Astrocyte (in vitro differentiated cells and primary cell): Measurements from ENCODE around the gene KRCC1. TPM values are rescaled to one million over a fixed set of nuclear protein-coding genes. Genes with fewer than 3 reads are reported as not detected.

Source experiments
- DNase-seq: peaks from one replicate; pipeline ENCODE4 v3.0.0-alpha.2; 2010; ENCODE audit warnings: low read depth
- FAIRE-seq: peaks from 2 replicates; lab custom pipeline; 2011; peaks lifted over from hg19 to GRCh38; lab: Jason Lieb, UNC
- H2AFZ ChIP-seq: 2 replicates; pipeline ENCODE4 v1.6.0; 2012; ENCODE audit warnings: low read depth, low read length, inconsistent platforms
- H3K27ac ChIP-seq: 2 replicates; pipeline ENCODE4 v1.5.1; 2011; ENCODE audit warnings: low read depth, low read length, inconsistent platforms
- H3K27me3 ChIP-seq: 2 replicates; pipeline ENCODE4 v1.6.0; 2011; ENCODE audit warnings: low read length, inconsistent platforms; ENCODE audit not compliant: insufficient read depth
- H3K36me3 ChIP-seq: 2 replicates; pipeline ENCODE4 v1.5.1; 2011; ENCODE audit warnings: low read length, inconsistent platforms; ENCODE audit not compliant: insufficient read depth
- H3K4me1 ChIP-seq: 2 replicates; pipeline ENCODE4 v1.5.1; 2011; ENCODE audit warnings: low read length, inconsistent platforms; ENCODE audit not compliant: insufficient read depth
- H3K4me2 ChIP-seq: 2 replicates; pipeline ENCODE4 v1.6.0; 2012; ENCODE audit warnings: low read length, inconsistent platforms
- H3K4me3 ChIP-seq: 2 replicates; pipeline ENCODE4 v1.5.1; 2011; ENCODE audit warnings: low read depth, mild to moderate bottlenecking, low read length, inconsistent platforms; ENCODE audit not compliant: insufficient read depth
- H3K79me2 ChIP-seq: 2 replicates; pipeline ENCODE4 v1.6.0; 2012; ENCODE audit warnings: mild to moderate bottlenecking, low read length, inconsistent platforms; ENCODE audit not compliant: insufficient read depth
- H3K9ac ChIP-seq: 2 replicates; pipeline ENCODE4 v1.6.0; 2012; ENCODE audit warnings: mild to moderate bottlenecking, low read length, inconsistent platforms
- H3K9me3 ChIP-seq: 2 replicates; pipeline ENCODE4 v1.5.1; 2012; ENCODE audit warnings: low read depth, mild to moderate bottlenecking, low read length, inconsistent platforms; ENCODE audit not compliant: insufficient read depth
- H4K20me1 ChIP-seq: 2 replicates; pipeline ENCODE4 v1.6.0; 2012; ENCODE audit warnings: low read length, inconsistent platforms; ENCODE audit not compliant: insufficient read depth
- H3K27ac Mint-ChIP-seq: one replicate; pipeline ENCODE4 v1.8.0; 2021; ENCODE audit warnings: mild to moderate bottlenecking, mixed read lengths; ENCODE audit not compliant: unreplicated experiment
- H3K27me3 Mint-ChIP-seq: one replicate; pipeline ENCODE4 v1.8.0; 2021; ENCODE audit warnings: low read depth, mixed read lengths; ENCODE audit not compliant: unreplicated experiment
- H3K36me3 Mint-ChIP-seq: one replicate; pipeline ENCODE4 v1.8.0; 2021; ENCODE audit warnings: low read depth, mixed read lengths; ENCODE audit not compliant: unreplicated experiment
- H3K4me1 Mint-ChIP-seq: one replicate; pipeline ENCODE4 v1.8.0; 2021; ENCODE audit warnings: low read depth, mixed read lengths; ENCODE audit not compliant: unreplicated experiment
- H3K4me3 Mint-ChIP-seq: one replicate; pipeline ENCODE4 v1.8.0; 2021; ENCODE audit warnings: mild to moderate bottlenecking, moderate library complexity, mixed read lengths; ENCODE audit not compliant: unreplicated experiment
- H3K9me3 Mint-ChIP-seq: one replicate; pipeline ENCODE4 v1.8.0; 2021; ENCODE audit warnings: mild to moderate bottlenecking, mixed read lengths; ENCODE audit not compliant: unreplicated experiment
- EZH2 ChIP-seq: IDR thresholded peaks from 2 replicates; pipeline ENCODE4 v1.6.1; 2012; ENCODE audit warnings: mild to moderate bottlenecking, low read length, inconsistent platforms; ENCODE audit not compliant: insufficient read depth
- total RNA-seq: library from RNA; stranded (reverse); gene quantifications from 2 replicates; pipeline ENCODE4 v1.2.1, GENCODE V29; 2021
- TF ChIP-seq, protein P1 (sequence below): IDR thresholded peaks from 2 replicates; pipeline ENCODE4 v1.5.1; 2011; ENCODE audit warnings: low read depth, mild to moderate bottlenecking, inconsistent platforms, low read length, moderate library complexity; ENCODE audit not compliant: insufficient read depth

KRCC1 gene
- total RNA-seq, 1 donor from 2014 or later: 17.7 TPM

DNA sequence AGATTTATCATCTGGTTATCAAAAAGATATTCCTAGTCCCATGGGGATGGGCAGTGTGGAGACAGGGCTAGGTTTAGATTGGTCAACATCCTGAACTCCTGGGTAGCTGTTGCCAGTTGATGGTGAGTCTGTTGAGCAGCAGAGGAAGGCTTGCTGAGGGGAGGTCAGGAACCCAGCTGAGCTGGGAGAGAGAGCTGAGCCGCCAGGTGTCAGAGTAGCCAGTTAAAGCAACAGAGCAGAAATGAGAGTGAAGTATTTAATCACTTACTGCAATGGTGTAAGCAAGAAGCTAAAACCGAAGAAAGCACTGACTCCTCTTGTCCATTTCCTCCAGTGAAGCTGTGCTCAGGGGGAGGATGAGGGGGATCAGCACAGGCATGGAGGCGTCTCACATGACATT, 41.6 kb upstream of the KRCC1 start:
- H3K4me3 ChIP-seq: no peak overlapping the region
- no peaks in the 10 kb centered on the region for H3K4me1 Mint-ChIP-seq
- no peaks in the 10 kb centered on the region for H3K36me3 ChIP-seq
- no peak for FAIRE-seq
- no peak overlapping the region for H3K27ac Mint-ChIP-seq
- no peak for DNase-seq
- H3K9me3 ChIP-seq: no peaks in the 10 kb centered on the region
- no peaks in the 10 kb centered on the region for H3K27me3 ChIP-seq
- H3K9ac ChIP-seq: no peak overlapping the region
- no peak overlapping the region for H3K4me2 ChIP-seq
- no peaks in the 10 kb centered on the region for H3K4me1 ChIP-seq
- no peak overlapping the region for H3K4me3 Mint-ChIP-seq
- no peaks in the 10 kb centered on the region for H3K79me2 ChIP-seq
- H3K27me3 Mint-ChIP-seq: peaks cover 16% of the 10 kb centered on the region
- no peak overlapping the region for H2AFZ ChIP-seq
- no peaks in the 10 kb centered on the region for H3K36me3 Mint-ChIP-seq
- no peak overlapping the region for H3K27ac ChIP-seq
- TF ChIP-seq EZH2: no peak
- TF ChIP-seq, protein P1, sequence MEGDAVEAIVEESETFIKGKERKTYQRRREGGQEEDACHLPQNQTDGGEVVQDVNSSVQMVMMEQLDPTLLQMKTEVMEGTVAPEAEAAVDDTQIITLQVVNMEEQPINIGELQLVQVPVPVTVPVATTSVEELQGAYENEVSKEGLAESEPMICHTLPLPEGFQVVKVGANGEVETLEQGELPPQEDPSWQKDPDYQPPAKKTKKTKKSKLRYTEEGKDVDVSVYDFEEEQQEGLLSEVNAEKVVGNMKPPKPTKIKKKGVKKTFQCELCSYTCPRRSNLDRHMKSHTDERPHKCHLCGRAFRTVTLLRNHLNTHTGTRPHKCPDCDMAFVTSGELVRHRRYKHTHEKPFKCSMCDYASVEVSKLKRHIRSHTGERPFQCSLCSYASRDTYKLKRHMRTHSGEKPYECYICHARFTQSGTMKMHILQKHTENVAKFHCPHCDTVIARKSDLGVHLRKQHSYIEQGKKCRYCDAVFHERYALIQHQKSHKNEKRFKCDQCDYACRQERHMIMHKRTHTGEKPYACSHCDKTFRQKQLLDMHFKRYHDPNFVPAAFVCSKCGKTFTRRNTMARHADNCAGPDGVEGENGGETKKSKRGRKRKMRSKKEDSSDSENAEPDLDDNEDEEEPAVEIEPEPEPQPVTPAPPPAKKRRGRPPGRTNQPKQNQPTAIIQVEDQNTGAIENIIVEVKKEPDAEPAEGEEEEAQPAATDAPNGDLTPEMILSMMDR: no peak
- no peaks in the 10 kb centered on the region for H4K20me1 ChIP-seq
- H3K9me3 Mint-ChIP-seq: no peaks in the 10 kb centered on the region

DNA sequence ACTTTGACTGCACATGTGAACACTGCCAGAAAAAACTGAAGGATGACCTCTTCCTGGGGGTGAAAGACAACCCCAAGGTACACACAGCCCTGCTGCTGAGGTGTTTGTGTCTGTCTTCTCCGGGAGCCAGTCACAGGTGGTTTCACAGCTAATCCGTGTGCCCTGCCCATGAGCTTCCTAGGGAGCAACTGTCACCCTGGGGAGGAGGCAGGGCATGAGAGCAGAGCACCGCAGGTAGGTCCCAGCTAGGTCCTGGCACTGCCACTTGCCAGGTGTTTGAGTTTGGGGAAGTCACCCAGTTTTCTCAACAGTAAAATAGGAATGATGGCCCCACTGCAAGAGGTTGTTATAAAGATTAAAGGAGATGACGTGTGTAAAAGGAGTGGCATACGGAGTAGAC, 41.1 kb upstream of the KRCC1 start:
- no peak for DNase-seq
- Histone ChIP-seq H2AFZ (no peak overlapping the region), H3K27ac (no peak overlapping the region), H3K9ac (no peak overlapping the region), H4K20me1 (no peaks in the 10 kb centered on the region), H3K9me3 (no peaks in the 10 kb centered on the region), H3K4me2 (no peak overlapping the region), H3K27me3 (no peaks in the 10 kb centered on the region), H3K79me2 (no peaks in the 10 kb centered on the region), H3K36me3 (no peaks in the 10 kb centered on the region), H3K4me3 (no peak overlapping the region), H3K4me1 (no peaks in the 10 kb centered on the region)
- Mint-ChIP-seq H3K4me1 (no peaks in the 10 kb centered on the region), H3K9me3 (no peaks in the 10 kb centered on the region), H3K4me3 (no peak overlapping the region), H3K27ac (no peak overlapping the region), H3K36me3 (no peaks in the 10 kb centered on the region), H3K27me3 (peaks cover 16% of the 10 kb centered on the region)
- TF ChIP-seq, protein P1: no peak
- TF ChIP-seq EZH2: no peak
- FAIRE-seq: no peak

DNA sequence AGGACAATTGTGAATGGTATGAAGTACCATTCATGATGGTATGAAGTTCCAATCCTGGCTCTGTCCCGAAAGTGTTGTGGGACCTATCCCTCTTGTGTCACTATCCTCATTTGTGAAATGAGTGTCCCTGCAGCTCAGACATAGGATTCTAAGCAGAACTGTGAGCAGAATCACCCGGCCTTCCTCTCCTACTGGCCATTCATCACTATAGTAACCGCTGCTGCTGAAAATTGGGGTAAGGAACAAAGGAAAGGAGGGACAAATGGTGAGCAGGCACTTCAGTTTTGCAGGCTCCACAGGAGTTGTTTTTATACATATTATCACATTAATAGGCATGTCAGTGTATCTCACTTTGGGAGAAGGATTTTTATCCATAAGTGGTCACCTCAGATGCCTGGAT, 39.4 kb upstream of the KRCC1 start:
- no peaks in the 10 kb centered on the region for H4K20me1 ChIP-seq
- no peaks in the 10 kb centered on the region for H3K4me1 ChIP-seq
- H3K27me3 Mint-ChIP-seq: peaks cover 16% of the 10 kb centered on the region
- no peak overlapping the region for H3K4me3 Mint-ChIP-seq
- no peak overlapping the region for H3K27ac ChIP-seq
- TF ChIP-seq EZH2: no peak
- TF ChIP-seq, protein P1: no peak
- H3K27ac Mint-ChIP-seq: no peak overlapping the region
- H3K27me3 ChIP-seq: no peaks in the 10 kb centered on the region
- H3K36me3 ChIP-seq: no peaks in the 10 kb centered on the region
- no peaks in the 10 kb centered on the region for H3K36me3 Mint-ChIP-seq
- no peak overlapping the region for H3K4me3 ChIP-seq
- H3K9me3 ChIP-seq: no peaks in the 10 kb centered on the region
- FAIRE-seq (no peak), DNase-seq (no peak)
- H3K9me3 Mint-ChIP-seq: no peaks in the 10 kb centered on the region
- no peaks in the 10 kb centered on the region for H3K79me2 ChIP-seq
- H3K4me2 ChIP-seq: no peak overlapping the region
- H2AFZ ChIP-seq: no peak overlapping the region
- H3K4me1 Mint-ChIP-seq: peaks cover 8% of the 10 kb centered on the region
- H3K9ac ChIP-seq: no peak overlapping the region
